ENCODE data around the gene NAALADL2.
"Not testable (repeated sequence)": the region's sequence is repeated elsewhere in the genome, so short reads cannot be mapped to it uniquely, and the experiment has no call there.

Gene NAALADL2

DNA sequence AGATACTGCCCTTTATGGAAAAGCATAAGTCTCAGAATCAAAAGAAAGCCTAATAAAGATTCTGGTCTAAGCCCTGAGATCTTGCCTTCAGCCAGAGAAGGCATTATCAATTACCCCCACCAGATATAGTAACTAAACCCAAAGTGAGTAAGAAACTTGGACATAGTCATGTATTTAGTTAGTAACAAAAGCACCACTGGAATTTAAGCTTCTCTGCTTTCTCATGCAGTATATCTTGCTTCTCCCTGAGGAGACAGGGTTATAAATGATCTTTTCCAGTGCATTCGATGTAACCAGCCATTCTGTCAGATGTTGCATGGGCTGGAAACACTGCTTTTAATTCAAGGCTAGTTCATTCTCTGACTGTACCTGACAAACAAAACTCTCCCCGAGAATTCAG is 946.7 kb downstream of the NAALADL2 start:
- DNase-seq = no peak

GRCh38 chr3:175807175-175807574 is 948.0 kb downstream of the NAALADL2 start:
- DNase-seq = no peak

- no peak for DNase-seq
These were observed 959.8 kb downstream of the NAALADL2 start for GRCh38 chr3:175818811-175819464.

DNA sequence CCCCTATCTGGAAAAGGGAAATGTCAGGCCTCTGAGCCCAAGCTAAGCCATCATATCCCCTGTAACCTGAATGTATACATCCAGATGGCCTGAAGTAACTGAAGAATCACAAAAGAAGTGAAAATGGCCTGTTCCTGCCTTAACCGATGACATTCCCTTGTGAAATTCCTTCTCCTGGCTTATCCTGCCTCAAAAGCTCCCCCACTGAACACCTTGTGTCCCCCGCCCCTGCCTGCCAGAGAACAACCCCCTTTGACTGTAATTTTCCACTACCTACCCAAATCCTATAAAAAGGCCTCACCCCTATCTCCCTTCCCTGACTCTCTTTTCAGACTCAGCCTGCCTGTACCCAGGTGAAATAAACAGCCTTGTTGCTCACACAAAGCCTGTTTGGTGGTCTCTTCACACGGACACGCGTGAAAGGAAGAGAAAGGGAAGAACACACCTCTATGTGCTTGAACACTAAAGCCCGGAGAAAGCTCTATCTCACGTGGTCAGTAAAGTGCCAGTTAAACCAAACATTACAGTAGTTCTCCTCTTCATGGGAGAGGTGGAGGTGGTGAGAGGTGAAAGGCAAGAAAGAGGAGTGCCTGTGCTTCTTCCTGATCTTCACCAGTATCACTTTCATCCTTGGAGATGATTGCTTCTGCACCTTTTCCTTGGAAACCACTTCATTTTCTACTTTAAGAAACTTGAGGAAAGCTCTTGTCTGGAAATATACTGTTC is 963.8 kb downstream of the NAALADL2 start:
- not testable (repeated sequence) for DNase-seq

GRCh38 chr3:175825016-175825580 is 966.0 kb downstream of the NAALADL2 start:
- DNase-seq = not testable (repeated sequence)

DNA sequence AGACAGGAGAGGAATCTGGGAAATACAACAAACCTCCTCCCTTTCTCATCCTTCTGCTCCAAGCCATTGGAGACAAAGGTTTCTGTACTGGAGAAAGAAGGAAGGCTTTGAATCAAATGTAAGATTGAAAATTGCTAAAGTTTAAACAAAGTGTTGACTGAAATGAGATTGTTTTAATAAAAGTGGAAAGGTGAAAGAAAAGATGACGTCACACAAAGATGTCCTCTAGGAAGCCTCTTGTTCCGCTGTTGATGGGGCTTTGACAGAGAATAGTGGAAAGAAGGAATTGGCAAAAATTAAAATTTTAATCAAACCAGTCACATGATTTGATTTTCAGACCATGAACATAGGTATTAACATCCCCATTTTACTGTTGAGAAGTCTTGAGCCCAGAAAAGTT is 967.6 kb downstream of the NAALADL2 start:
- no peak for DNase-seq

- not testable (repeated sequence) for DNase-seq
These were observed 970.7 kb downstream of the NAALADL2 start for GRCh38 chr3:175829809-175830208.

- not testable (repeated sequence) for DNase-seq
These were observed 976.6 kb downstream of the NAALADL2 start for GRCh38 chr3:175835763-175836162.

GRCh38 chr3:175836617-175837016 is 977.5 kb downstream of the NAALADL2 start:
- DNase-seq = no peak

- DNase-seq = no peak
These were observed 978.8 kb downstream of the NAALADL2 start for GRCh38 chr3:175837962-175838361.

GRCh38 chr3:175839366-175840005 is 980.4 kb downstream of the NAALADL2 start:
- DNase-seq = no peak

DNA sequence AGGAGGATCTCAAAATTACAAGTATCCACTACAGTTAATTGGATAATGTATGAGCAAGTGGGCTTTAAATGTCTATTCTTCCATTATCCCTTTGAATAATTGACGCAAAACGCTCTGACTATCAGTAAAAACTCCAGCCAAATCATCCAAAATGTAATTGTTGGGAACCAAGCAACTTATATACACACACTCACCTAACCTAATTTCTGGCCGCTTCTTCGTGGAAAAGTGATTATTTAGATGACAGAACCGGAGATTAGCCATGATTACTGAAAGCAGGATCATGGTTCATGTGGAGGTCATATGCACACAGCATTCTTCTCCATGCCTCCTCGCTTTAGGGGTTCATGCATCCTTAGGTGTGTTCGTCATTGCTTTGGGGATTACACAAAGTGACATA is 992.4 kb downstream of the NAALADL2 start:
- no peak for DNase-seq

- DNase-seq = no peak
These were observed 993.4 kb downstream of the NAALADL2 start for GRCh38 chr3:175852560-175852959.

GRCh38 chr3:175857666-175858270 is 998.6 kb downstream of the NAALADL2 start:
- no peak for DNase-seq

Measured in activated gamma-delta T cell (primary cell).